Natural killer cell (primary cell): ENCODE results near the gene CC2D2A. TPM values are rescaled to one million over a fixed set of nuclear protein-coding genes. Genes with fewer than 3 reads are reported as not detected.

Source experiments
- ATAC-seq, 3 donors: fragments of 150-1000 bp in 2 of 3; fragments of 200-7000 bp in 1 of 3; cut with Tn5 transposase; 1 replicate in 1 of 3; 2 replicates in 2 of 3; pipeline ENCODE4 v1.10.0; 2021; ENCODE audit warnings: mild to moderate bottlenecking in 2 of 3, moderate library complexity in 2 of 3
- DNase-seq, 2 donors: peaks; one replicate each; pipeline versions ENCODE4 v3.0.0 to v3.0.0-alpha.2; 2013 to 2021; ENCODE audit warnings: mixed read lengths in 1 of 2
- H3K27ac ChIP-seq: one replicate; pipeline ENCODE4 v1.5.1; 2013; ENCODE audit warnings: mild to moderate bottlenecking, low read length
- H3K27me3 ChIP-seq: one replicate; pipeline ENCODE4 v1.6.1; 2013; ENCODE audit warnings: low read length; ENCODE audit not compliant: control insufficient read depth, insufficient read depth
- H3K36me3 ChIP-seq: one replicate; pipeline ENCODE4 v1.6.1; 2013; ENCODE audit warnings: low read length; ENCODE audit not compliant: control insufficient read depth, insufficient read depth
- H3K4me1 ChIP-seq: one replicate; pipeline ENCODE4 v1.6.1; 2013; ENCODE audit warnings: low read length; ENCODE audit not compliant: control insufficient read depth, insufficient read depth
- H3K4me3 ChIP-seq: one replicate; pipeline ENCODE4 v1.5.1; 2013; ENCODE audit warnings: low read length
- H3K9me3 ChIP-seq: one replicate; pipeline ENCODE4 v1.6.1; 2013; ENCODE audit warnings: low read length; ENCODE audit not compliant: control insufficient read depth, insufficient read depth
- H3K27ac Mint-ChIP-seq, 2 donors: one replicate each; pipeline ENCODE4 v1.8.0; 2022; ENCODE audit warnings: mild to moderate bottlenecking in 2 of 2, mixed read lengths in 2 of 2, moderate library complexity in 1 of 2
- H3K27me3 Mint-ChIP-seq, 2 donors: one replicate each; pipeline ENCODE4 v1.8.0; 2022; ENCODE audit warnings: low read depth in 2 of 2, mixed read lengths in 2 of 2
- H3K36me3 Mint-ChIP-seq: one replicate; pipeline ENCODE4 v1.8.0; 2022; ENCODE audit warnings: mixed read lengths
- H3K4me1 Mint-ChIP-seq, 2 donors: one replicate each; pipeline ENCODE4 v1.8.0; 2022; ENCODE audit warnings: mixed read lengths in 2 of 2
- H3K4me3 Mint-ChIP-seq: one replicate; pipeline ENCODE4 v1.8.0; 2022; ENCODE audit warnings: mild to moderate bottlenecking, moderate library complexity, mixed read lengths
- H3K9me3 Mint-ChIP-seq, 2 donors: one replicate each; pipeline ENCODE4 v1.8.0; 2022; ENCODE audit warnings: mixed read lengths in 2 of 2
- whole genome bisulfite sequencing: methylation state at CpG from one replicate; pipeline ENCODE4 v1.1.7; 2013; ENCODE audit warnings: missing lambda C conversion rate; ENCODE audit not compliant: insufficient coverage; 5-methylcytosine and 5-hydroxymethylcytosine counted together
- intact Hi-C: fragments of 100-400 bp; cut with micrococcal nuclease; formaldehyde crosslinking; loops from one replicate; pipeline ENCODE4 v1.14.2; 2022
- total RNA-seq, 4 donors: library from RNA; stranded (reverse); fragments of 120-200 nt in 1 of 4; gene quantifications; one replicate each; pipeline versions ENCODE4 v1.2.3 to v1.2.4, GENCODE V29; 2013 to 2022
- TF ChIP-seq, protein P1 (sequence below): fragments of 200-600 bp; IDR thresholded peaks from one replicate; pipeline ENCODE4 v1.8.0; 2022; ENCODE audit warnings: antibody characterized with exemption

Gene CC2D2A
- total RNA-seq, 3 donors from 2014 or later (not counting 1 experiment from before 2014, with no cell fraction given), result 0.78 to 1.6 (median 0.83) TPM

DNA sequence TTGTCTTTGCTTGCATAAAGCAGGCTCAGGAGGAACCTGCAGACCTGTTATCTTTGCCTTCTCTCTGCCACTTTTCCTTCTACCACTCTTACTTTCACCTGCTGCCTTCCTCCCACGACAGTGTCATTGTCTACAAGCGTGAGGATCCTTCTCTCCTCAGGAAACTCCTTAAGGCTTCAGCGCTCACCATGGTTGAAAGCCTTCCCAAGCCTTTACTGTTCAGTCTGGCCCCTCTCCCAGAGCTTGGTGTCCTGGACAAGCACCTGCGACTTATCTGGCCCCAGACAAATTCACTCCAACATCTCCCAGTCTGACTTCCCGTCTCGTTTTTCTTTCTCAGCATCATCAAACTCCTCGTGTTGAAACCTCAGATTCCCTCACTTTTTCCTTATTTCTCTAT, 31.0 kb downstream of the CC2D2A start:
- Mint-ChIP-seq H3K27ac (no peak overlapping the region), H3K9me3 (no peaks in the 10 kb centered on the region), H3K36me3 (no peaks in the 10 kb centered on the region), H3K27me3 (no peaks in the 10 kb centered on the region), H3K4me3 (no peak overlapping the region), H3K4me1 (peaks cover 0 to 5% of the 10 kb centered on the region in 2 donors)
- Histone ChIP-seq H3K27ac (no peak overlapping the region), H3K27me3 (no peaks in the 10 kb centered on the region), H3K4me1 (no peaks in the 10 kb centered on the region), H3K4me3 (no peak overlapping the region), H3K36me3 (no peaks in the 10 kb centered on the region), H3K9me3 (no peaks in the 10 kb centered on the region)
- DNase-seq, result no peak
- WGBS, result 87% methylated on average over 7 of the region's 7 CpGs
- TF ChIP-seq, protein P1, sequence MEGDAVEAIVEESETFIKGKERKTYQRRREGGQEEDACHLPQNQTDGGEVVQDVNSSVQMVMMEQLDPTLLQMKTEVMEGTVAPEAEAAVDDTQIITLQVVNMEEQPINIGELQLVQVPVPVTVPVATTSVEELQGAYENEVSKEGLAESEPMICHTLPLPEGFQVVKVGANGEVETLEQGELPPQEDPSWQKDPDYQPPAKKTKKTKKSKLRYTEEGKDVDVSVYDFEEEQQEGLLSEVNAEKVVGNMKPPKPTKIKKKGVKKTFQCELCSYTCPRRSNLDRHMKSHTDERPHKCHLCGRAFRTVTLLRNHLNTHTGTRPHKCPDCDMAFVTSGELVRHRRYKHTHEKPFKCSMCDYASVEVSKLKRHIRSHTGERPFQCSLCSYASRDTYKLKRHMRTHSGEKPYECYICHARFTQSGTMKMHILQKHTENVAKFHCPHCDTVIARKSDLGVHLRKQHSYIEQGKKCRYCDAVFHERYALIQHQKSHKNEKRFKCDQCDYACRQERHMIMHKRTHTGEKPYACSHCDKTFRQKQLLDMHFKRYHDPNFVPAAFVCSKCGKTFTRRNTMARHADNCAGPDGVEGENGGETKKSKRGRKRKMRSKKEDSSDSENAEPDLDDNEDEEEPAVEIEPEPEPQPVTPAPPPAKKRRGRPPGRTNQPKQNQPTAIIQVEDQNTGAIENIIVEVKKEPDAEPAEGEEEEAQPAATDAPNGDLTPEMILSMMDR, result no peak
- ATAC-seq, result no peak
- intact Hi-C loops, result no loop called here

GRCh38 chr4:15501941-15502340, 32.3 kb downstream of the CC2D2A start:
- no CpG with 5 or more reads among the region's 2 CpGs for whole genome bisulfite sequencing
- no peak for ATAC-seq

DNA sequence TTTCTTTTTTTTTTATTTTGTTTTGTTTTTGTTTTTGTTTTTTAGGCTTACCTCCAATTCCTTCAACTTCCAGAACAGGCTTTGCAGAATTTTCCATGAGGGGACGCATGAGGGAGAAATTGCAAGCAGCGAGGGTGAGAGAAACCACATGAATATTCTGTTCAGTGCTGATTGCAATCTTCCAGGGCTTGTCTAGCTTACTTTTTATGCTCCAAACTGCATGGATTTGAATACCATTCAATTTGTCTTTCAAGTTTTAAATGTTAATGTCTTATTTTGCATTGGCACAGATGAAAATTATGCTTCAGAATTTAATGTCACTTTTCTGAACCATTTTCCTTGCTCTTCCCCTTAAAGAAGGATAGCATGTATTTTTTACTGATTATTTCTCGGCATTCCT, 32.7 kb downstream of the CC2D2A start:
- Histone ChIP-seq H3K4me3 (no peak overlapping the region), H3K36me3 (no peaks in the 10 kb centered on the region), H3K9me3 (no peaks in the 10 kb centered on the region), H3K4me1 (no peaks in the 10 kb centered on the region), H3K27ac (no peak overlapping the region), H3K27me3 (no peaks in the 10 kb centered on the region)
- intact Hi-C loops, result no loop called here
- peaks cover 0 to 5% of the 10 kb centered on the region in 2 donors for H3K4me1 Mint-ChIP-seq
- ATAC-seq (no peak), DNase-seq (no peak)
- H3K27ac Mint-ChIP-seq, result no peak overlapping the region
- 87% methylated on average over 3 of the region's 3 CpGs for WGBS
- TF ChIP-seq, protein P1, result no peak
- H3K4me3 Mint-ChIP-seq, result no peak overlapping the region
- no peaks in the 10 kb centered on the region for H3K27me3 Mint-ChIP-seq
- H3K9me3 Mint-ChIP-seq, result no peaks in the 10 kb centered on the region
- no peaks in the 10 kb centered on the region for H3K36me3 Mint-ChIP-seq

More at GRCh38 chr4:15501941-15502340, 32.3 kb downstream of the CC2D2A start:
- H3K9me3 ChIP-seq, result no peaks in the 10 kb centered on the region
- no peaks in the 10 kb centered on the region for H3K9me3 Mint-ChIP-seq
- no peak overlapping the region for H3K27ac ChIP-seq
- no peaks in the 10 kb centered on the region for H3K4me1 ChIP-seq
- no peak for DNase-seq
- no peaks in the 10 kb centered on the region for H3K36me3 ChIP-seq
- intact Hi-C loops, result no loop called here
- H3K27me3 ChIP-seq, result no peaks in the 10 kb centered on the region
- TF ChIP-seq, protein P1, result no peak
- H3K36me3 Mint-ChIP-seq, result no peaks in the 10 kb centered on the region
- no peak overlapping the region for H3K4me3 Mint-ChIP-seq
- H3K4me1 Mint-ChIP-seq, result peaks cover 0 to 5% of the 10 kb centered on the region in 2 donors
- no peaks in the 10 kb centered on the region for H3K27me3 Mint-ChIP-seq
- no peak overlapping the region for H3K4me3 ChIP-seq
- no peak overlapping the region for H3K27ac Mint-ChIP-seq

DNA sequence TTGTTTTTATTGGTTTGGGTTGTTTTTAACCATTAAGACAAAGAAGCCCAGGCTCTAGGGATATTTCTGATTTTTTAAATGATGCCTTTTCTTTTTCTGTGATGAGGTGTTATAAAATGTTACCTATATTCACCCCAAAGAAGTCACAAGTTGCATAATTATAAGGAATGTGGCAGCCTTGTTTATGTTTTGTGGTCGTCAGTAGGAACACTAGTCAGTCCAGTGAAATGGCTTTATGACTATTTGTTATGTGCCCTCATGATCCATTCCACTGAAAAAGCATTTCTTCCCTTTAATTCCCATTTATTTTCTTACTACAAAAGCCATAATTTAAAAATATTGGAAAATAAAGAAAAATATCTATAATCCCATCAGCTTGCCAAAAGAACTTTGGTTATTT, 34.4 kb downstream of the CC2D2A start:
- H3K4me1 Mint-ChIP-seq, result peaks cover 0 to 5% of the 10 kb centered on the region in 2 donors
- TF ChIP-seq, protein P1, result no peak
- no peak overlapping the region for H3K27ac ChIP-seq
- no peaks in the 10 kb centered on the region for H3K36me3 Mint-ChIP-seq
- H3K27me3 ChIP-seq, result no peaks in the 10 kb centered on the region
- no peak for ATAC-seq
- no peaks in the 10 kb centered on the region for H3K4me1 ChIP-seq
- H3K4me3 Mint-ChIP-seq, result no peak overlapping the region
- intact Hi-C loops, result no loop called here
- H3K4me3 ChIP-seq, result no peak overlapping the region
- no peaks in the 10 kb centered on the region for H3K27me3 Mint-ChIP-seq
- no peaks in the 10 kb centered on the region for H3K36me3 ChIP-seq
- no peaks in the 10 kb centered on the region for H3K9me3 Mint-ChIP-seq
- WGBS, result no CpG with 5 or more reads among the region's 1 CpG
- no peak for DNase-seq
- no peaks in the 10 kb centered on the region for H3K9me3 ChIP-seq
- H3K27ac Mint-ChIP-seq, result no peak overlapping the region
